Immature natural killer cell (primary cell): ENCODE data around the gene PTPRM. TPM values are rescaled to one million over a fixed set of nuclear protein-coding genes. Genes with fewer than 3 reads are reported as not detected.

Experiments used
- DNase-seq, 3 donors: peaks; one replicate each; pipeline ENCODE4 v3.0.0; 2022; ENCODE audit warnings: mixed read lengths in 1 of 3
- H3K27ac Mint-ChIP-seq, 6 donors: one replicate each; pipeline ENCODE4 v1.8.0; 2020; ENCODE audit warnings: mixed read lengths in 6 of 6, mild to moderate bottlenecking in 5 of 6, inconsistent platforms in 4 of 6, moderate library complexity in 3 of 6
- H3K27me3 Mint-ChIP-seq, 3 donors: one replicate each; pipeline ENCODE4 v1.8.0; 2020 to 2021; ENCODE audit warnings: low read depth in 3 of 3, mild to moderate bottlenecking in 3 of 3, mixed read lengths in 3 of 3, moderate library complexity in 3 of 3, inconsistent platforms in 1 of 3
- H3K36me3 Mint-ChIP-seq, 3 donors: one replicate each; pipeline ENCODE4 v1.8.0; 2020; ENCODE audit warnings: mixed read lengths in 3 of 3, inconsistent platforms in 2 of 3, mild to moderate bottlenecking in 2 of 3
- H3K4me1 Mint-ChIP-seq, 2 donors: one replicate each; pipeline ENCODE4 v1.8.0; 2020; ENCODE audit warnings: inconsistent platforms in 2 of 2, mild to moderate bottlenecking in 2 of 2, mixed read lengths in 2 of 2, moderate library complexity in 1 of 2
- H3K4me3 Mint-ChIP-seq, 5 donors: one replicate each; pipeline ENCODE4 v1.8.0; 2020; ENCODE audit warnings: mild to moderate bottlenecking in 5 of 5, mixed read lengths in 5 of 5, inconsistent platforms in 3 of 5, moderate library complexity in 3 of 5
- H3K9me3 Mint-ChIP-seq, 6 donors: one replicate each; pipeline ENCODE4 v1.8.0; 2020; ENCODE audit warnings: mild to moderate bottlenecking in 6 of 6, mixed read lengths in 6 of 6, inconsistent platforms in 4 of 6, moderate library complexity in 3 of 6
- polyA plus RNA-seq, 3 donors: library from polyadenylated mRNA; unstranded; fragments of 300-500 nt; fragmentation: Illumina TruSeq; gene quantifications; one replicate each; pipeline ENCODE4 v1.2.3, GENCODE V29; 2021

Gene PTPRM
- polyA plus RNA-seq, 3 donors from 2014 or later = 1.3 to 9.7 (median 3.2) TPM

GRCh38 chr18:8177330-8178016, 610.4 kb downstream of the PTPRM start:
- Mint-ChIP-seq H3K27me3 (no peaks in the 10 kb centered on the region), H3K4me1 (no peaks in the 10 kb centered on the region), H3K9me3 (peaks cover 0 to 12% (median 2%) of the 10 kb centered on the region in 6 donors), H3K36me3 (peaks cover 0 to 5% (median 0%) of the 10 kb centered on the region in 3 donors), H3K4me3 (no peak overlapping the region), H3K27ac (no peak overlapping the region)
- DNase-seq = no peak

GRCh38 chr18:8186413-8186812, 619.3 kb downstream of the PTPRM start:
- no peak for DNase-seq
- Mint-ChIP-seq H3K4me1 (no peaks in the 10 kb centered on the region), H3K27ac (no peak overlapping the region), H3K9me3 (peaks cover 0 to 19% (median 0%) of the 10 kb centered on the region in 6 donors), H3K36me3 (no peaks in the 10 kb centered on the region), H3K4me3 (no peak overlapping the region), H3K27me3 (peaks cover 2 to 7% (median 3%) of the 10 kb centered on the region in 3 donors)

- Mint-ChIP-seq H3K4me1 (no peaks in the 10 kb centered on the region), H3K9me3 (peaks cover 0 to 19% (median 0%) of the 10 kb centered on the region in 6 donors), H3K36me3 (no peaks in the 10 kb centered on the region), H3K27ac (no peak overlapping the region), H3K27me3 (peaks cover 2 to 7% (median 3%) of the 10 kb centered on the region in 3 donors), H3K4me3 (no peak overlapping the region)
- no peak for DNase-seq
Measured at GRCh38 chr18:8188184-8188583, 621.1 kb downstream of the PTPRM start.

- DNase-seq = no peak
- peaks cover 0 to 10% (median 0%) of the 10 kb centered on the region in 6 donors for H3K9me3 Mint-ChIP-seq
- no peaks in the 10 kb centered on the region for H3K36me3 Mint-ChIP-seq
- no peak overlapping the region for H3K4me3 Mint-ChIP-seq
- no peak overlapping the region for H3K27ac Mint-ChIP-seq
- H3K27me3 Mint-ChIP-seq = peaks cover 0 to 7% (median 0%) of the 10 kb centered on the region in 3 donors
- H3K4me1 Mint-ChIP-seq = no peaks in the 10 kb centered on the region
Measured at GRCh38 chr18:8190980-8191379, 623.9 kb downstream of the PTPRM start.

GRCh38 chr18:8194431-8194830, 627.3 kb downstream of the PTPRM start:
- no peak overlapping the region for H3K4me3 Mint-ChIP-seq
- H3K9me3 Mint-ChIP-seq = peaks cover 0 to 11% (median 0%) of the 10 kb centered on the region in 6 donors
- H3K36me3 Mint-ChIP-seq = no peaks in the 10 kb centered on the region
- H3K4me1 Mint-ChIP-seq = no peaks in the 10 kb centered on the region
- H3K27me3 Mint-ChIP-seq = peaks cover 0 to 7% (median 0%) of the 10 kb centered on the region in 3 donors
- no peak overlapping the region for H3K27ac Mint-ChIP-seq
- DNase-seq = no peak

- no peak for DNase-seq
- no peak overlapping the region for H3K27ac Mint-ChIP-seq
- H3K4me1 Mint-ChIP-seq = no peaks in the 10 kb centered on the region
- peaks cover 0 to 11% (median 0%) of the 10 kb centered on the region in 6 donors for H3K9me3 Mint-ChIP-seq
- H3K36me3 Mint-ChIP-seq = no peaks in the 10 kb centered on the region
- H3K27me3 Mint-ChIP-seq = peaks cover 0 to 1% (median 0%) of the 10 kb centered on the region in 3 donors
- H3K4me3 Mint-ChIP-seq = no peak overlapping the region
Measured at GRCh38 chr18:8196238-8196637, 629.1 kb downstream of the PTPRM start.

- DNase-seq = no peak
- H3K4me3 Mint-ChIP-seq = no peak overlapping the region
- H3K9me3 Mint-ChIP-seq = peaks cover 0 to 11% (median 0%) of the 10 kb centered on the region in 6 donors
- H3K27me3 Mint-ChIP-seq = no peaks in the 10 kb centered on the region
- H3K27ac Mint-ChIP-seq = no peak overlapping the region
- no peaks in the 10 kb centered on the region for H3K4me1 Mint-ChIP-seq
- no peaks in the 10 kb centered on the region for H3K36me3 Mint-ChIP-seq
Measured at GRCh38 chr18:8197499-8197898, 630.4 kb downstream of the PTPRM start.

GRCh38 chr18:8207996-8208395, 640.9 kb downstream of the PTPRM start:
- Mint-ChIP-seq H3K27ac (no peak overlapping the region), H3K36me3 (peaks cover 0 to 4% (median 0%) of the 10 kb centered on the region in 3 donors), H3K4me1 (no peaks in the 10 kb centered on the region), H3K27me3 (peaks cover 0 to 4% (median 0%) of the 10 kb centered on the region in 3 donors), H3K4me3 (no peak overlapping the region), H3K9me3 (peaks cover 0 to 38% (median 5%) of the 10 kb centered on the region in 6 donors)
- no peak for DNase-seq

DNA sequence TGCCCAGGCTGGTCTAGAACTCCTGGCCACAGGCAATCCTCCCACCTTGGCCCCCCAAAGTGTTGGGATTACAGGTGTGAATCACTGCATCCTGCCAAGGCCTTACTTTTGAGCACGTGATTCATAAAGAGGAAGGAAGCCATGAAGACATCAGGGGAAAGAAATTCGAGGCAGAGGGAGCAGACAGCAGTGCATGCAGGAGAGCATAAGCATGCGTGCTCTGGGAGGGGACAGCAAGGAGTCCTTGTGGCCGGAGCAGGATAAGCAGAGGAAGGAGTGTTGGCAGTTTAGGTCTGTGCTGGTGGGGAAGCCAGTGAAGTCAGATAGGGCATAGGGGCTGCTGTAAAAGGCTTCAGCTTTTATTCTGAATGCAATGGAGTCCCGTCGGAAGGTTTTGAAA, 641.6 kb downstream of the PTPRM start:
- no peak overlapping the region for H3K4me3 Mint-ChIP-seq
- H3K36me3 Mint-ChIP-seq = peaks cover 0 to 4% (median 0%) of the 10 kb centered on the region in 3 donors
- H3K27me3 Mint-ChIP-seq = peaks cover 0 to 4% (median 0%) of the 10 kb centered on the region in 3 donors
- H3K27ac Mint-ChIP-seq = no peak overlapping the region
- no peaks in the 10 kb centered on the region for H3K4me1 Mint-ChIP-seq
- no peak for DNase-seq
- peaks cover 0 to 38% (median 5%) of the 10 kb centered on the region in 6 donors for H3K9me3 Mint-ChIP-seq

DNA sequence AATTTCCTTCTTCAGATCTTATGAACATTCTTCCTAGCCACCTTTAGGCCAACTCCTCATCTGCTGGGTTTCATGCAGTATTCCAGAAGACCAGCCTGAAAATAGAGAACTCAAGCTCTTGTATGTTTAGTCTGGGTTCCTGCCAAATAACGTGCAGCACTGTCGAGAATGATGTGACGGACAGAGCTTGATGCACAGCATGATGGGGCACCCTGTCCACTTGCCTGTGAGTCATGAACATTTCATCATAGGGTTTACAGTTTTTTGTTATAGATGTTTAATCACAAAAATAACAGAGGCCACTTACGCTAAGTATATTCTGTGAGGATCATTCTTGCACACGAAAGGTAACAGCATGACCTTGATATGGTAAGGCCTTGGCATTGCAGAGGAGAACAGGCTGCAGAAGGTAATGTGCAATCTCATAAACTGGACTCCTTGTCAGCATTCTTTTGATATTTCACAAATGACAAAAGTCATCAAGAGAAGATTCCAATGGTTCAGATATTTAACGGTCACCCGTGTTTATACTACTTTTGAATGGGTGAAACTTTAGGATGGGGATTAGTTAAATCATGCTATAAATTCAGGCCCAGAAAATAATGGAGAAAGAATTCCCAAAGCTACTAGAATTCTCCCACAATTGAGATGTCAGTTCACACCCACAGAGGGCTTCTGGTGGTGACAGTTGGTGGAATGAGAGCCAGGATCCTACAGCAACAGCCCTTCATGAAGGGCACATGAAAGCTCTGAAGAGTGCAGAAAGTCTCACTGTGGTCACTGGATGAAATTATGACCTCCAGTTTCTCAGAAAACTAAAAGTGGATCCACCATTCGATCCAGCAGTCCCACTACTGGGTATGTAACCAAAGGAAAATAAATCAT, 646.0 kb downstream of the PTPRM start:
- H3K4me3 Mint-ChIP-seq = no peak overlapping the region

DNA sequence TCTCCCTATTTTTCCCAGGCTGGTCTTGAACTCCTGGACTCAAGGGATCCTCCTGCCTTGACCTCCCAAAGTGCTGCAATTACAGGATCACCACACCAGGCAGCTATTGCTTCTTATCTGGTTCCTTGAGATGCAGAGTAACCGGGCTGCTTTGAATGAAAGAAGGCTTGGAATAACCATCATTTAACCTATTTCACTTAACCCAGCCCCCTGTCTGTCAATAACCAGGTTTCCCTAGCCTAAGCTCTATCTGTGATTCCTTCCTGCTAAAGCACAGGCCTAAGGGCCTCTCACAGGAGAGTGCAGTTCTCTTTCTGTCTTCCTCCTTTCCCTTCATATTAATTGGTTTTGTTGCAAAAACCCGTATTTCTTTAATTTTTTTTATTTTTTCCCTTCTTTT, 648.6 kb downstream of the PTPRM start:
- Mint-ChIP-seq H3K36me3 (no peaks in the 10 kb centered on the region), H3K4me1 (no peaks in the 10 kb centered on the region), H3K27ac (no peak overlapping the region), H3K9me3 (peaks cover 0 to 10% (median 3%) of the 10 kb centered on the region in 6 donors), H3K4me3 (no peak overlapping the region), H3K27me3 (peaks cover 0 to 4% (median 1%) of the 10 kb centered on the region in 3 donors)
- DNase-seq = no peak

More for the DNA sequence above, 646.0 kb downstream of the PTPRM start:
- Mint-ChIP-seq H3K4me1 (no peaks in the 10 kb centered on the region), H3K27me3 (peaks cover 0 to 6% (median 0%) of the 10 kb centered on the region in 3 donors), H3K36me3 (peaks cover 0 to 4% (median 0%) of the 10 kb centered on the region in 3 donors), H3K9me3 (peaks cover 0 to 28% (median 5%) of the 10 kb centered on the region in 6 donors), H3K27ac (no peak overlapping the region)
- no peak for DNase-seq

DNA sequence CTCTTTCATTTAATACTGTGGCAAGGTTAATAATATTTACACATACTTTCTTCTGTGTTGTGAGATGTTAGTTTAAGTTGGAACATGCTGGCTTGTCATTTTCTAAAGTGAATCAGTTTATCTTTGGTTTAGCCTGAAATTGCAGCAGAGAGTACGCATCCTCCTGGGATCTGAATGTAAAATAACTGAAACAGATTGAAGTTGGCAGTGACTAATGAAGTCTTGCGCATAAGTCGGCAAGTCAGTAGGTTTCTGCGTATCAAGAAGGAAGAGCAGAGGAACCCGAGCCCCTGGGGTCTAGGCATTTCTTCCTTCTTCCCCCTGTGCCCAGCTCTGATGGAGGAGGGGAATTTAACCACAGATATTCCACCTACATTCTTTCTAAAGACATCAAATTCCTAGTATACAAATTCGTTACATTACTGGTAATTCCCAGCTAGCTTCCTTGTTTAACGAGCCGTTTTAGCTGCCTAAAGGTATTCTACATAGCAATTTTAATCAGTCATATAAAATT, 650.0 kb downstream of the PTPRM start:
- no peak overlapping the region for H3K27ac Mint-ChIP-seq
- H3K9me3 Mint-ChIP-seq = peaks cover 0 to 2% (median 0%) of the 10 kb centered on the region in 6 donors
- DNase-seq = no peak
- no peak overlapping the region for H3K4me3 Mint-ChIP-seq
- peaks cover 0 to 1% (median 1%) of the 10 kb centered on the region in 3 donors for H3K27me3 Mint-ChIP-seq
- no peaks in the 10 kb centered on the region for H3K4me1 Mint-ChIP-seq
- no peaks in the 10 kb centered on the region for H3K36me3 Mint-ChIP-seq

- H3K27ac Mint-ChIP-seq = no peak overlapping the region
Measured at GRCh38 chr18:8218197-8218596, 651.1 kb downstream of the PTPRM start.

GRCh38 chr18:8221452-8221851, 654.3 kb downstream of the PTPRM start:
- Mint-ChIP-seq H3K27ac (no peak overlapping the region), H3K36me3 (peaks cover 0 to 3% (median 0%) of the 10 kb centered on the region in 3 donors), H3K9me3 (peaks cover 0 to 11% (median under 1%) of the 10 kb centered on the region in 6 donors), H3K4me1 (no peaks in the 10 kb centered on the region), H3K4me3 (no peak overlapping the region), H3K27me3 (peaks cover 0 to 1% (median 1%) of the 10 kb centered on the region in 3 donors)
- DNase-seq = no peak

More at GRCh38 chr18:8218197-8218596, 651.1 kb downstream of the PTPRM start:
- peaks cover 0 to 2% (median 0%) of the 10 kb centered on the region in 6 donors for H3K9me3 Mint-ChIP-seq
- no peak overlapping the region for H3K4me3 Mint-ChIP-seq
- no peaks in the 10 kb centered on the region for H3K36me3 Mint-ChIP-seq
- H3K4me1 Mint-ChIP-seq = no peaks in the 10 kb centered on the region
- peaks cover 0 to 1% (median 1%) of the 10 kb centered on the region in 3 donors for H3K27me3 Mint-ChIP-seq
- no peak for DNase-seq
